GM19238 (cell line): ENCODE measurements around the gene CH25H.
A peak's percentile ranks its signal among the peaks of the same experiment; 100 is the strongest.
"Not testable (repeated sequence)": the region's sequence is repeated elsewhere in the genome, so short reads cannot be mapped to it uniquely, and the experiment has no call there.

Experiments used
- DNase-seq: peaks from one replicate; pipeline ENCODE4 v3.0.0; 2011; ENCODE audit warnings: low spot score; ENCODE audit not compliant: insufficient read length

CH25H gene

DNA sequence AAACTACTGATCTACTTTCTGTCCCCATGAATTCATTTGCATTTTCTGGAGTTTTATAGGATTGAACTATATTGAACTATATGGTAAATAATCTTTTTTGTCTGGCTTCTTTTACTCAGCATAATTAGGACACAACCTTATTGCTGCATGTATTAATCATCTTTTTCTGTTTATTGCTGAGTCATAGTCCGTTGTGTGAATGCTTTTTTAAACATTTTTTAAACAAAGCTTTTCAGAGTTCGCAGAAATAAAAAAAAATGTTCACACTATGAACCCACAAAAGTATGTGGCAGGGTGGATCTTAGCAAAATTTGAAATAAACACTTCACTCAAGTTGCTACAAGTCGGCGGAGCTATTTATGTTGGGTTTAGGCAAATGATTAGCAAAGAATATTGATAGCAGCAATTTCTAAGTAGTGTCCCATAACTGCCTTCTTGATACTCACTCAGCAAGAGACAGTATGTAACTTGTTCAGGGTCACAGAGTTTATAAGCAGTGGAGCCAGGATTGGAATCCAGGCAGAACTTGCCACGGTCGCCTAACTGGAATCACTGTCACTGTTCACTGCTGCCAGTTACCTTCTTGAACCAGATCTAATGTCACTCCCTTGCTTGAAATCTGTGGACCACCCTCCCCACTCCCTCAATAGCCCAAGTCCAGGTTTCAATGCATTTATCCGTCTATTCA is 5.6 kb downstream of the CH25H start:
- DNase-seq = no peak

GRCh38 chr10:89197473-89197872 is 9.6 kb downstream of the CH25H start:
- no peak for DNase-seq

GRCh38 chr10:89191301-89191700 is 15.8 kb downstream of the CH25H start:
- not testable (repeated sequence) for DNase-seq

GRCh38 chr10:89189211-89189734 is 17.8 kb downstream of the CH25H start:
- DNase-seq = no peak

DNA sequence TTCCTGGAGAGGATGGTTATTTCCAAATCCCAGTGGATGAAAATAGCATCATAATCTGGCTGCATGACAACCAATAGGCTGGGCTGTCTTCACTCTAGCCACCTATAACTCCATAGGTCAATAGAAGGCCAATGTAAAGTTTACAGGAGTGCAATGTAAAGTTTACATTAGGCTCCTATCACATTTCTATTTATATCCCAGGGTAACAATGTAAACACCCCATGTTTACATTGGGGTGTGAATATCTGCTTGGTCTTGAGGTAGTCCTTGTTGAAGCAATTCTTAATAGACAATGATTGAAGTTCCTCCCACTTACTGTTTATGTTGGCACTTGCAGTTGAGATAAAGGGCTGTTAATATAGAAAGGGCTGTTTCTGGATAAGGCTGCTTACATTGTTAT is 21.5 kb downstream of the CH25H start:
- no peak for DNase-seq

GRCh38 chr10:89184638-89185037 is 22.5 kb downstream of the CH25H start:
- no peak for DNase-seq

DNA sequence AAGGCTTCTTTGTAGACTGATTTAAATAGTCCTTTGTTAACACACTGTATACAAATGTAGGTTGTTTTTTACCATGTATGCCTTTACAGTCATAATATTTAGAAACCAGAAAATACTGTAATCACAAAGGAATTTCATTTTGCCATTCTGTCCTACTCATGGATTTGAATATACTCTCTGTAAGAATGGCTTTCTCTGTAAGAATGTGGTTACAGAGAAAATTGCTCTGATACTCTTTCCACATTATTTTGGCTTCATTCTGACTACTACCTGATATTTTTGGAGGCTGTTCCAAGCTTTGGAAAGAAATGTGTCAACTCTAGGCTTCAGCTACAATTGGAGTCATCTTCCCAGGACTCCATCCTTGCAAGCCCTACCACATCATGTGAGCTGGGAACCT is 23.5 kb downstream of the CH25H start:
- DNase-seq = no peak

DNA sequence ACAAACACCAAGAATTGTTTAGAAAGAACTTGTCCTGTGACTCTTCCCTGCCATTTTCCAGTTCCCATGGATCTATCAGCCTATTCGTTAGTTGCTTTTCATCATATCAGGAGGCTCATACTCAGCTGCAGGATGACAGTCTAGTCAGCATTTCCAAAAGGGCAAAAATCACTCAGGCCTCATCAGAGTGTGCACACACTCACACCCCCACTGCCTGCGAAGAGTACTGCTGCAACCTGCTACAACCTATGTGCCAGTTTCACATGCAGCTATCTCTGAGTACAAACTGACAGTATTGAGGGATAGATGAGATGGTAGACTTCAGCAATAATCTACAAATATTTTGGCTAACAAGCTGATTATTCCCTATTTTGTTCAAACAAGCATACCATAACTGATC is 24.2 kb downstream of the CH25H start:
- DNase-seq = no peak

GRCh38 chr10:89175816-89176215 is 31.3 kb downstream of the CH25H start:
- DNase-seq = no peak

DNA sequence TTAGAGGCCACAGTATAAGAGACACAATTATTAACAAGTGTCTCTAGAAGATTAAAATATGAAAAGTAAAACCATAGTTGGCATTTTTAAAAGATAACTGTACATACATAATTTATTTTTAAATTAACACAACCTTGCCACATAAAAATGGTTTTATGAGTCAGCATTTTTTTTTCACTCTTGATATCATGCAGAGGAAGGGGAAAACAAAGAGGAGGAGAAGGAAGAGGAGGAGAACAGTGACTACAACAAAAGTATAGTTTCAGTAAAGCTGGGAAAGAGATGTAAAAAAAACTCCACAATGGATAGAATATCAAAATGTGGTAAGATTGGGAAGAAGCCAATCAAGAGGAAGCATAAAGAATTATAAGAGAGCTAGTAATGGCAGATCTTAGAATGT is 34.0 kb downstream of the CH25H start:
- DNase-seq = no peak

- no peak for DNase-seq
These were observed 35.1 kb downstream of the CH25H start for GRCh38 chr10:89171996-89172395.

- DNase-seq = no peak
These were observed 35.7 kb downstream of the CH25H start for GRCh38 chr10:89171263-89171872.

GRCh38 chr10:89168354-89168900 is 38.7 kb downstream of the CH25H start:
- not testable (repeated sequence) for DNase-seq

DNA sequence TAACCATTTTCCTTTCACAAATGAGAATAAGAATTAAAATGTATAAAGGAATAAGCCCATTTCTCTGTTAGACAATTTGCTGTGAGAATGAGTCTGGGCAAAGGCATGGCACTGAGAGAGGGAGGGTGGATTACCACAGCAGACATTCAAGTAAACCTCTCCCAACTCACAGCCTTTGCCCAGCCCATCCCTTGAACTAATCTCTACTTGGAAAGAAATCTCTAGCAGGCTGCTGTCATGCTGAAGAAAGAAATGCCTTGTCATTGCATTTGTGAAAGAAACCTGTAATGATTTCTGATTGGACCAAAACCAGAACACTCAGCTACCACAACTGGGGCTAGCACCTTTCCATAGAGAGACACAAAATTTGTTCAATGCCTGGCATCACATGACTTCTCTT is 39.2 kb downstream of the CH25H start:
- no peak for DNase-seq

- DNase-seq = no peak
These were observed 41.2 kb downstream of the CH25H start for GRCh38 chr10:89165923-89166322.

DNA sequence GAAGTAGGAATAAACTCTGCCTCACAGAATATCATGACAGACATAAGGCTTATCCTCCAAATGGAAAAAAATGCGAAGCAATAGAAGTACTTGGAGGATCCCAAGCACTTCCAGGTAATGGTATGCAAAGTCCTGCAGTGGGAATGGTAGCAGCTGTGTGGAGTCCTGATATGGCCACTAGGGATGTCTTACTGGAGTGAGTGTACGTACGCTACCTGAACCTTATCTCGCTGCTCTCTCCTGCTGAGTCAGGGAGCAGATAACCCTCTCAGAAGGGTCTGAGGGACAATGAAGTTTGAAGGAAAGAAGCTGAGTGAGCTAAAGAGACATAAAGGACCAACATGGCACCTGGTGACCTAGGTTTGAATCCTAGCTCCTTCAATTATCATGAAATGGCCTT is 42.2 kb downstream of the CH25H start:
- DNase-seq = no peak

DNA sequence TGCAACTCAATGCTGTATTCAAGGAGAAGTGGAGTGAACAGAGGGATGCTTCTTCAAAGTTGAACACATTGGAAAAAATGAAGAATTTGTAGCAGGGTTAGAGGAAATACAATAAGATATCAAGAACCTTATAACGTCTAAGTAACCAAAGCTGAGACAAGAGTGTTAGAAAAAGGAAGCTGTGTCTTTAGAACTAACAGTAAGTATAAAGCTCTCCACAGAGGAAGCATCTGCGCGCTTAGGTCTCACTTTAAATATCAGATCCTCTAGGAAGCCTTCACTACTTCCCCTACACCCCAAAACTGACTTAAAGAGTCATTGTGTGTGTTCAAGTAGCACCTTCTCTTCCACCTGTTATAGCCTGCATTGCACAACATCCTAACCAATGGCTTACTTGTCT is 43.0 kb downstream of the CH25H start:
- no peak for DNase-seq

- DNase-seq = peak; percentile 37
These were observed 43.7 kb downstream of the CH25H start for GRCh38 chr10:89163265-89163995.

GRCh38 chr10:89162596-89162995 is 44.5 kb downstream of the CH25H start:
- DNase-seq = no peak

- no peak for DNase-seq
These were observed 46.8 kb downstream of the CH25H start for GRCh38 chr10:89160339-89160738.

DNA sequence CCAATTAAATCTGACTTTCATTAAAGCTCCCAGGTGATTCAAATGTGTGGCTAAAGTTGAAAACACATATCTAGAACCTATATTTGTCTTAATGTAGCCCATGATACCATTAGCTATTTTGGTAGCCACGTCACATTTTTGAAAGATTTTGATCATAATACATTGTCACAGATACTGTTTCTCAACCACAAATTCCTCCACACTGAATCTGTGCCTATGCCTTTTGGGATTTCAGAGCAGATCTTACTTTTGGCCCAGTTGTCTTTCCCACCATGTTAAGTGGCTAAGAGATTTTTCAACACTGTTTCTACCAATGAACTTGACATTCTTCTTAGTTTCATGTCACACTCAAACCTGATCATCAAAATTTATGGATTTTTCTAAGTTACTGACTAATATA is 47.4 kb downstream of the CH25H start:
- no peak for DNase-seq

DNA sequence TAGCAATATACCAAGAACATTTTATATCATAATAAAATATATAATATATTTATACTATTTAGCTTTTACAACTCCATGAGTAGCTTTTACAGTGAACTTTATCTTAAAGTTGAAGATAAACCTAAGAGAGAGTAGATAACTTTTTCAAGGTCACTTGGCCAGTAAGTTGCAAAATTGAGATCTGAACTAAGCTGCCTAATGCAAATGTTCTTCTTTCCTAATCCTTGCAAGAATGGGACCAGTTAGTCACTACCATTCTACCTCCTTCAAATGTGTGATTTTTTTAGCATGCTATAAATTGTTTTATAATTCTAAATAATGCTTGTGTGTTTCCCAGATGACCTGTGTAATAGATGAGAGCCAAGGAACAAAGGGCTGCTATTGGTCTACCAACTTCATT is 47.8 kb downstream of the CH25H start:
- no peak for DNase-seq
